HepG2 (cell line): ENCODE results near the gene GNG4. TPM values are rescaled to one million over a fixed set of nuclear protein-coding genes. Genes with fewer than 3 reads are reported as not detected.

Experiments used
- ATAC-seq: fragments of 200-7000 bp; cut with Tn5 transposase; 3 replicates; pipeline ENCODE4 v1.9.1; 2020; ENCODE audit warnings: mild to moderate bottlenecking, moderate library complexity
- BruUV-seq: library from RNA; stranded (reverse); fragments of 400-500 nt; replicated peaks from 2 replicates; lab custom pipeline; 2021; lab: Mats Ljungman, UMichigan
- CTCF ChIA-PET: fragments of 300-600 bp; formaldehyde crosslinking; extraction: SDS; loops from one replicate; lab custom pipeline; 2021; ENCODE audit warnings: low total read pairs, inconsistent platforms, low intra/inter-chr PET ratio; lab: Yijun Ruan, JAX
- POLR2A ChIA-PET: fragments of 350-600 bp; sonication (Branson Sonifier 250); formaldehyde crosslinking; loops from one replicate; lab custom pipeline; 2020; ENCODE audit warnings: antibody characterized with exemption, inconsistent platforms; lab: Yijun Ruan, JAX
- DNase-seq: peaks from one replicate; pipeline ENCODE4 v3.0.0-alpha.2; 2015; ENCODE audit warnings: low spot score
- FAIRE-seq: peaks from 3 replicates; lab custom pipeline; 2011; peaks lifted over from hg19 to GRCh38; lab: Jason Lieb, UNC
- H2AFZ ChIP-seq: one replicate; pipeline ENCODE4 v1.6.1; 2011; ENCODE audit warnings: low read length, inconsistent platforms
- H3K27ac ChIP-seq: fragments of 300-600 bp; 3 replicates; pipeline ENCODE4 v1.8.0; 2011; ENCODE audit warnings: mixed run types, mild to moderate bottlenecking, mixed read lengths, low read length, inconsistent platforms; ENCODE audit not compliant: insufficient read depth; ENCODE audit errors: extremely low read length
- H3K27me3 ChIP-seq, 2 experiments: fragments of 200-600 bp in 1 of 2; 2 replicates in 1 of 2; 3 replicates in 1 of 2; pipeline versions ENCODE4 v1.6.0 to v1.8.0; 2011; ENCODE audit warnings: low read length in 2 of 2, mild to moderate bottlenecking in 2 of 2, moderate library complexity in 2 of 2, inconsistent platforms in 1 of 2; ENCODE audit not compliant: insufficient read depth in 2 of 2, control insufficient read depth in 1 of 2
- H3K36me3 ChIP-seq, 2 experiments: fragments of 200-600 bp in 1 of 2; replicated peaks in 1 of 2; 2 replicates in 1 of 2; 3 replicates in 1 of 2; pipeline versions ENCODE4 v1.5.1 to v1.8.0; 2011; ENCODE audit warnings: low read length in 2 of 2, inconsistent platforms in 1 of 2; ENCODE audit not compliant: insufficient read depth in 2 of 2, control insufficient read depth in 1 of 2
- H3K4me1 ChIP-seq: 2 replicates; pipeline ENCODE4 v1.5.1; 2012; ENCODE audit warnings: low read length, inconsistent platforms; ENCODE audit not compliant: insufficient read depth
- H3K4me2 ChIP-seq: 2 replicates; pipeline ENCODE4 v1.6.0; 2011; ENCODE audit warnings: low read depth, low read length, inconsistent platforms
- H3K4me3 ChIP-seq, 3 experiments: fragments of 200-600 bp in 1 of 3; sonication (generic), shearing (Covaris generic) in 1 of 3; replicated peaks in 1 of 3; 2 replicates each; pipeline ENCODE4 v1.5.1; 2011 to 2016; ENCODE audit warnings: low read length in 3 of 3, inconsistent platforms in 2 of 3, low read depth in 2 of 3, mild to moderate bottlenecking in 2 of 3, control low read depth in 1 of 3, mixed read lengths in 1 of 3; ENCODE audit not compliant: insufficient read depth in 1 of 3
- H3K79me2 ChIP-seq: one replicate; pipeline ENCODE4 v1.6.1; 2011; ENCODE audit warnings: low read length, inconsistent platforms; ENCODE audit not compliant: insufficient read depth
- H3K9ac ChIP-seq: 2 replicates; pipeline ENCODE4 v1.6.0; 2011; ENCODE audit warnings: mild to moderate bottlenecking, low read depth, low read length, inconsistent platforms; ENCODE audit not compliant: insufficient read depth
- H3K9me3 ChIP-seq: 2 replicates; pipeline ENCODE4 v1.5.1; 2012; ENCODE audit warnings: mild to moderate bottlenecking, low read length
- H4K20me1 ChIP-seq: 2 replicates; pipeline ENCODE4 v1.6.0; 2011; ENCODE audit warnings: inconsistent platforms, mild to moderate bottlenecking, low read length, moderate library complexity; ENCODE audit not compliant: insufficient read depth
- BRD4 ChIP-seq: sonication (generic); formaldehyde crosslinking; IDR thresholded peaks from 2 replicates; pipeline ENCODE4 v1.4.0; 2020; ENCODE audit warnings: missing genetic modification reagents
- CEBPB ChIP-seq: IDR thresholded peaks from 2 replicates; pipeline ENCODE4 v1.6.1; 2011; ENCODE audit warnings: low read depth, low read length, improper control_type of control experiment, borderline replicate concordance
- ISX ChIP-seq: sonication (generic); formaldehyde crosslinking; conservative IDR thresholded peaks from 2 replicates; pipeline ENCODE4 v1.5.0; 2020; ENCODE audit warnings: missing genetic modification reagents
- NFYB ChIP-seq: sonication (generic); formaldehyde crosslinking; IDR thresholded peaks from 2 replicates; pipeline ENCODE4 v1.4.0; 2020; ENCODE audit warnings: missing genetic modification reagents
- PITX1 ChIP-seq: sonication (generic); formaldehyde crosslinking; IDR thresholded peaks from 2 replicates; pipeline ENCODE4 v1.5.1; 2020; ENCODE audit warnings: mild to moderate bottlenecking, missing genetic modification reagents
- PRPF4 ChIP-seq: fragments of 200-400 bp; formaldehyde crosslinking; IDR thresholded peaks from 2 replicates; pipeline ENCODE4 v1.6.1; 2016; ENCODE audit warnings: low read length, low read depth; ENCODE audit not compliant: poor library complexity, severe bottlenecking
- SP4 ChIP-seq: sonication (generic); formaldehyde crosslinking; IDR thresholded peaks from 2 replicates; pipeline ENCODE4 v1.8.1; 2023; ENCODE audit warnings: mild to moderate bottlenecking, missing genetic modification reagents
- SYNCRIP ChIP-seq: fragments of 200-400 bp; formaldehyde crosslinking; IDR thresholded peaks from 2 replicates; pipeline ENCODE4 v1.6.1; 2018; ENCODE audit warnings: mild to moderate bottlenecking, low read depth, low read length; ENCODE audit not compliant: insufficient read depth
- XRCC5 ChIP-seq: fragments of 200-400 bp; formaldehyde crosslinking; optimal IDR thresholded peaks from 2 replicates; pipeline ENCODE3; 2017; ENCODE audit warnings: mild to moderate bottlenecking, low read length
- ZFAT ChIP-seq: sonication (generic); formaldehyde crosslinking; conservative IDR thresholded peaks from 2 replicates; pipeline ENCODE4 v1.8.1; 2023; ENCODE audit warnings: missing genetic modification reagents, inconsistent platforms
- ZNF44 ChIP-seq: sonication (generic); formaldehyde crosslinking; IDR thresholded peaks from 2 replicates; pipeline ENCODE4 v1.5.1; 2020; ENCODE audit warnings: mild to moderate bottlenecking, missing genetic modification reagents
- ZNF543 ChIP-seq: sonication (generic); formaldehyde crosslinking; IDR thresholded peaks from 2 replicates; pipeline ENCODE4 v1.4.0; 2020; ENCODE audit warnings: mild to moderate bottlenecking, missing genetic modification reagents
- ZNF652 ChIP-seq: IDR thresholded peaks from 2 replicates; pipeline ENCODE4 v1.6.1; 2016; ENCODE audit warnings: low read depth, borderline replicate concordance
- WGBS: methylation state at CpG from one replicate; pipeline ENCODE4 v1.1.6; 2017; ENCODE audit warnings: low lambda C conversion rate; 5-methylcytosine and 5-hydroxymethylcytosine counted together
- in situ Hi-C: cut with HindIII; loops from 2 replicates; pipeline ENCODE4 v1.10.0; 2017; ENCODE audit warnings: low pct_unique_long_range_greater_than_20kb; ENCODE audit not compliant: extremely low pct_ligation_motif_present
- intact Hi-C: fragments of 100-400 bp; cut with micrococcal nuclease; formaldehyde crosslinking; loops from one replicate; pipeline ENCODE4 v1.10.0; 2022; ENCODE audit not compliant: unreplicated experiment
- polyA plus RNA-seq, 8 experiments: library from polyadenylated mRNA; depleted of rRNA in 3 of 8; stranded (reverse) in 7 of 8; unstranded in 1 of 8; fragments of >200 nt; fragmentation: Illumina TruSeq in 4 of 8; extraction: Trizol in 4 of 8; gene quantifications; 2 replicates each; pipeline versions ENCODE4 v1.2.1 to v1.2.3, GENCODE V29; 2011 to 2016; ENCODE audit warnings: low read depth in 4 of 8, missing spikeins in 1 of 8, mixed read lengths in 1 of 8; ENCODE audit not compliant: insufficient read depth in 1 of 8
- total RNA-seq, 5 experiments: library from RNA; depleted of rRNA; stranded (reverse); fragments of >200 nt; fragmentation: Illumina TruSeq; extraction: Trizol; gene quantifications; 2 replicates each; pipeline ENCODE4 v1.2.3, GENCODE V29; 2016; ENCODE audit warnings: low read depth in 1 of 5
- TF ChIP-seq, protein P1 (sequence below): sonication (generic); formaldehyde crosslinking; IDR thresholded peaks from 2 replicates; pipeline ENCODE4 v1.5.0; 2020; ENCODE audit warnings: mild to moderate bottlenecking, missing genetic modification reagents

GNG4 gene
- total and polyA plus RNA-seq, 2 of the 13 experiments (the other 11 are each of a cell fraction or from before 2014, with no cell fraction given), result 27.1 to 69.5 TPM

DNA sequence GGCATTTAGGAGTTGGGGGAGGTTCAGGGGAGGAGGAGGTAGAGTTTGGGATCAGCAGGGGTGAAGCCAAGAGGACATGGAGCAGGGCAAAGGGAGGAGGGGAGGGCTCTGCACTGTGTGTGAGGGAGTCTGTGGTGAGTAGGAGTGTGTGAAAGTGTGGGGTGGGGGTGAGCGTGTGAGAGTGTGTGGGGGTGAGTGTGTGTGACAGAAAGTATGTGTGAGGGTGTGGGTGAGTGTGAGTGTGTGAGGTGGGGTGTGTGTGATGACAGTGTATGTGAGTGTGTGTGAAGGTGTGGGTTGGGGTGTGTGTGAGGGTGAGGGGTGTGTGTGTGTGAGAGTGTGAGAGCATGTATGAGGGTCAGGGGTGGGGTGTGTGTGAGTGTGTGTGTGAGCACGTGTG lies 62.6 kb downstream of the GNG4 start:
- no peaks in the 10 kb centered on the region for H3K27me3 ChIP-seq
- no peak overlapping the region for H3K27ac ChIP-seq
- no peaks in the 10 kb centered on the region for H3K4me1 ChIP-seq
- H2AFZ ChIP-seq, result no peak overlapping the region
- ATAC-seq (no peak), DNase-seq (no peak), FAIRE-seq (no peak)
- H3K4me2 ChIP-seq, result no peak overlapping the region
- H3K9me3 ChIP-seq, result no peaks in the 10 kb centered on the region
- TF ChIP-seq BRD4 (CRISPR knock-in tag), result no peak
- BruUV-seq, result no TSS peak
- 98% methylated on average over 2 of the region's 2 CpGs for WGBS
- H3K36me3 ChIP-seq, result peaks cover 11 to 37% of the 10 kb centered on the region in 2 experiments; a peak in 4 of 5 replicates
- intact Hi-C loops (no loop called here), in situ Hi-C loops (no loop called here)
- no peak overlapping the region for H3K9ac ChIP-seq
- H3K79me2 ChIP-seq, result no peaks in the 10 kb centered on the region
- POLR2A ChIA-PET, result no interaction called here
- no peaks in the 10 kb centered on the region for H4K20me1 ChIP-seq
- CTCF ChIA-PET, result no interaction called here
- H3K4me3 ChIP-seq, result no peak overlapping the region

DNA sequence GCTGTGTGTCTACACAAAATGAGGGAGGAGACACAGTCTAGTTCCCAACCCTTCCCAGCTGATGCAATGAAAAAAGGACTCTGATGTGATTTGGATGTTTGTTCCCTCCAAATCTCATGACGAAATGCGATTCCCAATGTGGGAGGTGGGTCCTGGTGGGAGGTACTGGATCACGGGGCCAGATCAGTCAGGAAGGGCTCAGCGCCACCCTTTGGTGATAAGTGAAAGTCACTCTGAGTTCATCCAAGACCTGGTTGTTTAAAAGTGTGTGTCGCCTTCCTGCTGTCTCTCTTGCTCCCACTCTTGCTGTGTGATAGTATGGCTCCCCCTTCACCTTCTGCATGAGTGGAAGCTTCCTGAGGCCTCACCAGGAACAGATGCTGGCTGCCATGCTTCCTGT lies 63.2 kb downstream of the GNG4 start:
- H3K4me1 ChIP-seq, result no peaks in the 10 kb centered on the region
- peaks cover 12 to 43% of the 10 kb centered on the region in 2 experiments; a peak in 4 of 5 replicates for H3K36me3 ChIP-seq
- intact Hi-C loops, result no loop called here
- H2AFZ ChIP-seq, result no peak overlapping the region
- in situ Hi-C loops, result no loop called here
- 92% methylated on average over 5 of the region's 5 CpGs for WGBS
- H3K9ac ChIP-seq, result no peak overlapping the region
- BruUV-seq, result no TSS peak
- H3K9me3 ChIP-seq, result no peaks in the 10 kb centered on the region
- H3K27me3 ChIP-seq, result no peaks in the 10 kb centered on the region
- ATAC-seq (no peak), DNase-seq (no peak), FAIRE-seq (no peak)
- H3K27ac ChIP-seq, result no peak overlapping the region
- H3K79me2 ChIP-seq, result no peaks in the 10 kb centered on the region
- CTCF ChIA-PET, result no interaction called here
- H3K4me3 ChIP-seq, result no peak overlapping the region
- H4K20me1 ChIP-seq, result no peaks in the 10 kb centered on the region
- H3K4me2 ChIP-seq, result no peak overlapping the region
- POLR2A ChIA-PET, result no interaction called here
- TF ChIP-seq ZNF652 (CRISPR knock-in tag), result no peak
- TF ChIP-seq SP4, result no peak
- TF ChIP-seq, protein P1, sequence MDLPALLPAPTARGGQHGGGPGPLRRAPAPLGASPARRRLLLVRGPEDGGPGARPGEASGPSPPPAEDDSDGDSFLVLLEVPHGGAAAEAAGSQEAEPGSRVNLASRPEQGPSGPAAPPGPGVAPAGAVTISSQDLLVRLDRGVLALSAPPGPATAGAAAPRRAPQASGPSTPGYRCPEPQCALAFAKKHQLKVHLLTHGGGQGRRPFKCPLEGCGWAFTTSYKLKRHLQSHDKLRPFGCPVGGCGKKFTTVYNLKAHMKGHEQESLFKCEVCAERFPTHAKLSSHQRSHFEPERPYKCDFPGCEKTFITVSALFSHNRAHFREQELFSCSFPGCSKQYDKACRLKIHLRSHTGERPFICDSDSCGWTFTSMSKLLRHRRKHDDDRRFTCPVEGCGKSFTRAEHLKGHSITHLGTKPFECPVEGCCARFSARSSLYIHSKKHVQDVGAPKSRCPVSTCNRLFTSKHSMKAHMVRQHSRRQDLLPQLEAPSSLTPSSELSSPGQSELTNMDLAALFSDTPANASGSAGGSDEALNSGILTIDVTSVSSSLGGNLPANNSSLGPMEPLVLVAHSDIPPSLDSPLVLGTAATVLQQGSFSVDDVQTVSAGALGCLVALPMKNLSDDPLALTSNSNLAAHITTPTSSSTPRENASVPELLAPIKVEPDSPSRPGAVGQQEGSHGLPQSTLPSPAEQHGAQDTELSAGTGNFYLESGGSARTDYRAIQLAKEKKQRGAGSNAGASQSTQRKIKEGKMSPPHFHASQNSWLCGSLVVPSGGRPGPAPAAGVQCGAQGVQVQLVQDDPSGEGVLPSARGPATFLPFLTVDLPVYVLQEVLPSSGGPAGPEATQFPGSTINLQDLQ (CRISPR knock-in tag), result no peak
- no peak for TF ChIP-seq ZNF543
- no peak for TF ChIP-seq PRPF4
- no peak for TF ChIP-seq CEBPB
- no peak for TF ChIP-seq PITX1 (CRISPR knock-in tag)
- TF ChIP-seq XRCC5, result no peak
- no peak for TF ChIP-seq ZNF44 (CRISPR knock-in tag)
- TF ChIP-seq NFYB (CRISPR knock-in tag), result no peak
- TF ChIP-seq ISX (CRISPR knock-in tag), result no peak
- no peak for TF ChIP-seq ZFAT
- no peak for TF ChIP-seq SYNCRIP
